IPS-18a (cell line): ENCODE measurements around the gene OPN1MW.
"Not testable (repeated sequence)": the region's sequence is repeated elsewhere in the genome, so short reads cannot be mapped to it uniquely, and the experiment has no call there.

Experiments used
- H3K27ac ChIP-seq: one replicate; pipeline ENCODE4 v1.5.1; 2013; ENCODE audit warnings: low read length
- H3K27me3 ChIP-seq: one replicate; pipeline ENCODE4 v1.6.1; 2013; ENCODE audit warnings: mild to moderate bottlenecking, low read length; ENCODE audit not compliant: control insufficient read depth, insufficient read depth
- H3K36me3 ChIP-seq: one replicate; pipeline ENCODE4 v1.6.1; 2013; ENCODE audit warnings: low read depth, low read length; ENCODE audit not compliant: control insufficient read depth
- H3K4me1 ChIP-seq: one replicate; pipeline ENCODE4 v1.6.1; 2013; ENCODE audit warnings: low read depth, low read length; ENCODE audit not compliant: control insufficient read depth
- H3K4me3 ChIP-seq: one replicate; pipeline ENCODE4 v1.5.1; 2013; ENCODE audit warnings: low read length
- H3K9ac ChIP-seq: one replicate; pipeline ENCODE4 v1.6.1; 2013; ENCODE audit warnings: mild to moderate bottlenecking, low read length, moderate library complexity
- H3K9me3 ChIP-seq: one replicate; pipeline ENCODE4 v1.6.1; 2013; ENCODE audit warnings: low read depth, low read length; ENCODE audit not compliant: control insufficient read depth

The OPN1MW gene

GRCh38 chrX:154157207-154157606 is 25.2 kb upstream of the OPN1MW start:
- H3K9me3 ChIP-seq, H3K27ac ChIP-seq, H3K27me3 ChIP-seq, H3K9ac ChIP-seq, H3K4me3 ChIP-seq, H3K4me1 ChIP-seq, H3K36me3 ChIP-seq: not testable (repeated sequence)

- H3K27me3 ChIP-seq, H3K36me3 ChIP-seq, H3K4me3 ChIP-seq, H3K27ac ChIP-seq, H3K9ac ChIP-seq, H3K9me3 ChIP-seq, H3K4me1 ChIP-seq: not testable (repeated sequence)
These were observed 23.1 kb upstream of the OPN1MW start for GRCh38 chrX:154159345-154159744.

- not testable (repeated sequence) for H3K4me3 ChIP-seq, H3K27ac ChIP-seq, H3K36me3 ChIP-seq, H3K9ac ChIP-seq, H3K9me3 ChIP-seq, H3K27me3 ChIP-seq, H3K4me1 ChIP-seq
These were observed 17.5 kb upstream of the OPN1MW start for GRCh38 chrX:154164902-154165301.

- H3K36me3 ChIP-seq, H3K9ac ChIP-seq, H3K4me3 ChIP-seq, H3K27ac ChIP-seq, H3K9me3 ChIP-seq, H3K27me3 ChIP-seq, H3K4me1 ChIP-seq: not testable (repeated sequence)
These were observed 14.0 kb upstream of the OPN1MW start for GRCh38 chrX:154168384-154168783.

GRCh38 chrX:154172535-154172943 is 9.9 kb upstream of the OPN1MW start:
- not testable (repeated sequence) for H3K4me3 ChIP-seq, H3K27me3 ChIP-seq, H3K4me1 ChIP-seq, H3K27ac ChIP-seq, H3K9me3 ChIP-seq, H3K9ac ChIP-seq, H3K36me3 ChIP-seq

GRCh38 chrX:154174356-154174755 is 8.0 kb upstream of the OPN1MW start:
- H3K9ac ChIP-seq, H3K9me3 ChIP-seq, H3K27ac ChIP-seq, H3K4me1 ChIP-seq, H3K36me3 ChIP-seq, H3K4me3 ChIP-seq, H3K27me3 ChIP-seq: not testable (repeated sequence)

GRCh38 chrX:154183794-154184193 is 1.4 kb downstream of the OPN1MW start:
- not testable (repeated sequence) for H3K4me3 ChIP-seq, H3K9me3 ChIP-seq, H3K9ac ChIP-seq, H3K4me1 ChIP-seq, H3K27me3 ChIP-seq, H3K36me3 ChIP-seq, H3K27ac ChIP-seq

- not testable (repeated sequence) for H3K9me3 ChIP-seq, H3K27ac ChIP-seq, H3K27me3 ChIP-seq, H3K4me3 ChIP-seq, H3K9ac ChIP-seq, H3K36me3 ChIP-seq, H3K4me1 ChIP-seq
These were observed 10.4 kb downstream of the OPN1MW start for GRCh38 chrX:154192846-154193245.

- H3K9ac ChIP-seq, H3K27me3 ChIP-seq, H3K36me3 ChIP-seq, H3K4me3 ChIP-seq, H3K4me1 ChIP-seq, H3K27ac ChIP-seq, H3K9me3 ChIP-seq: not testable (repeated sequence)
These were observed 11.9 kb downstream of the OPN1MW start for GRCh38 chrX:154194316-154194715.

- H3K27ac ChIP-seq, H3K9me3 ChIP-seq, H3K4me3 ChIP-seq, H3K4me1 ChIP-seq, H3K36me3 ChIP-seq, H3K27me3 ChIP-seq, H3K9ac ChIP-seq: not testable (repeated sequence)
These were observed 14.1 kb downstream of the OPN1MW start for GRCh38 chrX:154196466-154196865.

- not testable (repeated sequence) for H3K4me3 ChIP-seq, H3K27ac ChIP-seq, H3K4me1 ChIP-seq, H3K27me3 ChIP-seq, H3K36me3 ChIP-seq, H3K9ac ChIP-seq, H3K9me3 ChIP-seq
These were observed 27.4 kb downstream of the OPN1MW start for GRCh38 chrX:154209670-154210418.

GRCh38 chrX:154211057-154211456 is 28.7 kb downstream of the OPN1MW start:
- not testable (repeated sequence) for H3K9me3 ChIP-seq, H3K27me3 ChIP-seq, H3K36me3 ChIP-seq, H3K9ac ChIP-seq, H3K4me1 ChIP-seq, H3K27ac ChIP-seq, H3K4me3 ChIP-seq
